ENCODE results near the gene COL6A2.

- no peak for TF ChIP-seq CTCF (conservative IDR thresholded peaks at IDR 0.05 in 1 of 2, IDR thresholded peaks at IDR 0.05 in 1 of 2; ENCODE audit: extremely low read depth in 1 of 2, insufficient read depth in 1 of 2, low read depth in 1 of 2, low read length in 2 of 2)
- TF ChIP-seq EZH2 (IDR thresholded peaks at IDR 0.05; ENCODE audit: borderline replicate concordance, low read length) = no peak
Measured at GRCh38 chr21:46178961-46179360, 81.0 kb downstream of the COL6A2 start.
